Activated naive CD4-positive, alpha-beta T cell treated with anti-CD3 and anti-CD28 coated beads, Interleukin-2, amount 50 U/mL, for 24 hours (primary cell): Measurements from ENCODE around the gene LAMB4.
"Not testable (repeated sequence)": the region's sequence is repeated elsewhere in the genome, so short reads cannot be mapped to it uniquely, and the experiment has no call there.

Experiments used
- H3K27ac Mint-ChIP-seq: one replicate; pipeline ENCODE4 v1.8.0; 2021; ENCODE audit warnings: mild to moderate bottlenecking, mixed read lengths
- H3K27me3 Mint-ChIP-seq: one replicate; pipeline ENCODE4 v1.8.0; 2021; ENCODE audit warnings: mixed read lengths
- H3K36me3 Mint-ChIP-seq: one replicate; pipeline ENCODE4 v1.8.0; 2021; ENCODE audit warnings: mixed read lengths
- H3K4me1 Mint-ChIP-seq: one replicate; pipeline ENCODE4 v1.8.0; 2021; ENCODE audit warnings: mixed read lengths
- H3K4me3 Mint-ChIP-seq: one replicate; pipeline ENCODE4 v1.8.0; 2021; ENCODE audit warnings: mild to moderate bottlenecking, mixed read lengths
- H3K9me3 Mint-ChIP-seq: one replicate; pipeline ENCODE4 v1.8.0; 2021; ENCODE audit warnings: mixed read lengths

LAMB4 gene

GRCh38 chr7:108033776-108034497 is 96.2 kb downstream of the LAMB4 start:
- H3K27ac Mint-ChIP-seq = no peak overlapping the region
- no peaks in the 10 kb centered on the region for H3K9me3 Mint-ChIP-seq
- no peaks in the 10 kb centered on the region for H3K4me1 Mint-ChIP-seq
- no peaks in the 10 kb centered on the region for H3K36me3 Mint-ChIP-seq
- H3K4me3 Mint-ChIP-seq = no peak overlapping the region
- H3K27me3 Mint-ChIP-seq = peaks cover 4% of the 10 kb centered on the region

GRCh38 chr7:108033309-108033708 is 96.9 kb downstream of the LAMB4 start:
- not testable (repeated sequence) for H3K27me3 Mint-ChIP-seq, H3K4me1 Mint-ChIP-seq, H3K9me3 Mint-ChIP-seq, H3K36me3 Mint-ChIP-seq, H3K27ac Mint-ChIP-seq, H3K4me3 Mint-ChIP-seq

GRCh38 chr7:108030516-108030915 is 99.6 kb downstream of the LAMB4 start:
- Mint-ChIP-seq H3K27ac (no peak overlapping the region), H3K4me3 (no peak overlapping the region), H3K9me3 (no peaks in the 10 kb centered on the region), H3K4me1 (no peaks in the 10 kb centered on the region), H3K36me3 (no peaks in the 10 kb centered on the region), H3K27me3 (peaks cover 1% of the 10 kb centered on the region)

GRCh38 chr7:108029034-108029433 is 101.1 kb downstream of the LAMB4 start:
- Mint-ChIP-seq H3K27me3 (peaks cover 7% of the 10 kb centered on the region), H3K36me3 (no peaks in the 10 kb centered on the region), H3K27ac (no peak overlapping the region), H3K4me1 (no peaks in the 10 kb centered on the region), H3K4me3 (no peak overlapping the region), H3K9me3 (no peaks in the 10 kb centered on the region)

GRCh38 chr7:108028111-108028510 is 102.0 kb downstream of the LAMB4 start:
- Mint-ChIP-seq H3K4me3 (no peak overlapping the region), H3K27me3 (peaks cover 7% of the 10 kb centered on the region), H3K27ac (no peak overlapping the region), H3K9me3 (no peaks in the 10 kb centered on the region), H3K4me1 (no peaks in the 10 kb centered on the region), H3K36me3 (no peaks in the 10 kb centered on the region)

GRCh38 chr7:108027239-108027638 is 102.9 kb downstream of the LAMB4 start:
- Mint-ChIP-seq H3K36me3 (no peaks in the 10 kb centered on the region), H3K4me3 (no peak overlapping the region), H3K4me1 (no peaks in the 10 kb centered on the region), H3K9me3 (no peaks in the 10 kb centered on the region), H3K27ac (no peak overlapping the region), H3K27me3 (peaks cover 7% of the 10 kb centered on the region)

- H3K4me1 Mint-ChIP-seq = no peaks in the 10 kb centered on the region
- peaks cover 7% of the 10 kb centered on the region for H3K27me3 Mint-ChIP-seq
- no peak overlapping the region for H3K4me3 Mint-ChIP-seq
- H3K9me3 Mint-ChIP-seq = no peaks in the 10 kb centered on the region
- no peaks in the 10 kb centered on the region for H3K36me3 Mint-ChIP-seq
- H3K27ac Mint-ChIP-seq = no peak overlapping the region
Observed at GRCh38 chr7:108026647-108027046, 103.5 kb downstream of the LAMB4 start.

- Mint-ChIP-seq H3K36me3 (no peaks in the 10 kb centered on the region), H3K27ac (no peak overlapping the region), H3K27me3 (peaks cover 7% of the 10 kb centered on the region), H3K4me3 (no peak overlapping the region), H3K4me1 (no peaks in the 10 kb centered on the region), H3K9me3 (no peaks in the 10 kb centered on the region)
Observed at GRCh38 chr7:108026116-108026515, 104.0 kb downstream of the LAMB4 start.

- Mint-ChIP-seq H3K4me3 (no peak overlapping the region), H3K27me3 (peaks cover 7% of the 10 kb centered on the region), H3K36me3 (no peaks in the 10 kb centered on the region), H3K4me1 (no peaks in the 10 kb centered on the region), H3K27ac (no peak overlapping the region), H3K9me3 (no peaks in the 10 kb centered on the region)
Observed at GRCh38 chr7:108024538-108024937, 105.6 kb downstream of the LAMB4 start.

- Mint-ChIP-seq H3K9me3 (no peaks in the 10 kb centered on the region), H3K4me1 (no peaks in the 10 kb centered on the region), H3K27me3 (peaks cover 10% of the 10 kb centered on the region), H3K36me3 (no peaks in the 10 kb centered on the region), H3K27ac (no peak overlapping the region), H3K4me3 (no peak overlapping the region)
Observed at GRCh38 chr7:108020585-108020984, 109.6 kb downstream of the LAMB4 start.

- Mint-ChIP-seq H3K27me3 (peaks cover 5% of the 10 kb centered on the region), H3K36me3 (no peaks in the 10 kb centered on the region), H3K4me3 (no peak overlapping the region), H3K27ac (no peak overlapping the region), H3K9me3 (no peaks in the 10 kb centered on the region), H3K4me1 (no peaks in the 10 kb centered on the region)
Observed at GRCh38 chr7:108018668-108019067, 111.5 kb downstream of the LAMB4 start.

GRCh38 chr7:108017776-108018151 is 112.4 kb downstream of the LAMB4 start:
- peaks cover 6% of the 10 kb centered on the region for H3K27me3 Mint-ChIP-seq
- H3K27ac Mint-ChIP-seq = no peak overlapping the region
- H3K4me3 Mint-ChIP-seq = no peak overlapping the region
- no peaks in the 10 kb centered on the region for H3K36me3 Mint-ChIP-seq
- no peaks in the 10 kb centered on the region for H3K9me3 Mint-ChIP-seq
- no peaks in the 10 kb centered on the region for H3K4me1 Mint-ChIP-seq

- Mint-ChIP-seq H3K27me3 (peaks cover 6% of the 10 kb centered on the region), H3K36me3 (no peaks in the 10 kb centered on the region), H3K27ac (no peak overlapping the region), H3K4me3 (no peak overlapping the region), H3K9me3 (no peaks in the 10 kb centered on the region), H3K4me1 (no peaks in the 10 kb centered on the region)
Observed at GRCh38 chr7:108016841-108017775, 113.1 kb downstream of the LAMB4 start.

- Mint-ChIP-seq H3K36me3 (no peaks in the 10 kb centered on the region), H3K27ac (no peak overlapping the region), H3K9me3 (no peaks in the 10 kb centered on the region), H3K4me3 (no peak overlapping the region), H3K27me3 (peaks cover 6% of the 10 kb centered on the region), H3K4me1 (no peaks in the 10 kb centered on the region)
Observed at GRCh38 chr7:108015740-108016139, 114.4 kb downstream of the LAMB4 start.

GRCh38 chr7:108014747-108015682 is 115.1 kb downstream of the LAMB4 start:
- Mint-ChIP-seq H3K27me3 (peaks cover 9% of the 10 kb centered on the region), H3K4me1 (no peaks in the 10 kb centered on the region), H3K36me3 (no peaks in the 10 kb centered on the region), H3K9me3 (no peaks in the 10 kb centered on the region), H3K4me3 (no peak overlapping the region), H3K27ac (no peak overlapping the region)
